ENCODE results near the gene SPAG9.

SPAG9 gene

GRCh38 chr17:51014129-51014528 lies 106.5 kb downstream of the SPAG9 start:
- H3K23ac ChIP-seq (ENCODE audit: low read depth, low read length, poor library complexity): no peak overlapping the region
- WGBS, 2 donors (ENCODE audit: extremely low coverage in 2 of 2, insufficient read length in 2 of 2, insufficient replicate concordance in 1 of 2): no CpG with 5 or more reads among the region's 3 CpGs
- no peak overlapping the region for H2BK15ac ChIP-seq (ENCODE audit: low read length)
- H3K4me1 ChIP-seq (ENCODE audit: control insufficient read depth in 2 of 2, insufficient read depth in 1 of 2, low read depth in 1 of 2, low read length in 2 of 2): peaks cover 5 to 8% of the 10 kb centered on the region in 2 donors
- H4K91ac ChIP-seq (ENCODE audit: low read depth, low read length, poor library complexity): no peak overlapping the region
- H3K79me1 ChIP-seq (ENCODE audit: low read depth, low read length): no peaks in the 10 kb centered on the region
- H3K27me3 ChIP-seq (ENCODE audit: control insufficient read depth in 3 of 3, insufficient read depth in 3 of 3, low read depth in 1 of 3, low read length in 3 of 3): no peaks in the 10 kb centered on the region
- DNase-seq (ENCODE audit: low spot score): no peak
- no peak overlapping the region for H3K18ac ChIP-seq (ENCODE audit: low read length)
- H2AK5ac ChIP-seq (ENCODE audit: low read depth, low read length): no peak overlapping the region
- no peak overlapping the region for H3K14ac ChIP-seq (ENCODE audit: low read length)
- H3K4me2 ChIP-seq (ENCODE audit: insufficient read depth, low read length, poor library complexity, severe bottlenecking): no peak overlapping the region
- H3K36me3 ChIP-seq (replicated peaks in 1 of 2; ENCODE audit: control insufficient read depth in 2 of 2, insufficient read depth in 2 of 2, low read length in 2 of 2): peaks cover 13 to 95% of the 10 kb centered on the region in 2 donors
- no peak overlapping the region for H2AFZ ChIP-seq (ENCODE audit: low read length)
- no peak overlapping the region for H3K4ac ChIP-seq (ENCODE audit: low read length)
- no peak overlapping the region for H3K4me3 ChIP-seq (ENCODE audit: low read length in 2 of 2)
- no peak overlapping the region for H2BK12ac ChIP-seq (ENCODE audit: low read length)
- H3K27ac ChIP-seq (replicated peaks; ENCODE audit: low read length): no peak overlapping the region
- no peak overlapping the region for H4K8ac ChIP-seq (ENCODE audit: low read depth, low read length)
- no peaks in the 10 kb centered on the region for H3K9me3 ChIP-seq (replicated peaks in 1 of 2; ENCODE audit: control insufficient read depth in 2 of 2, insufficient read depth in 1 of 2, low read depth in 1 of 2, low read length in 2 of 2)
- H3K9ac ChIP-seq (ENCODE audit: low read depth, low read length, poor library complexity): no peak overlapping the region
- no peak overlapping the region for H2BK5ac ChIP-seq (ENCODE audit: low read length)
- no peak overlapping the region for H2BK120ac ChIP-seq (ENCODE audit: low read depth, low read length)

- Histone ChIP-seq H3K79me1 (ENCODE audit: low read depth, low read length) (no peaks in the 10 kb centered on the region), H3K4me1 (ENCODE audit: control insufficient read depth in 2 of 2, insufficient read depth in 1 of 2, low read depth in 1 of 2, low read length in 2 of 2) (peaks cover 5 to 8% of the 10 kb centered on the region in 2 donors), H2BK15ac (ENCODE audit: low read length) (no peak overlapping the region), H3K4me3 (ENCODE audit: low read length in 2 of 2) (no peak overlapping the region), H4K91ac (ENCODE audit: low read depth, low read length, poor library complexity) (no peak overlapping the region), H3K23ac (ENCODE audit: low read depth, low read length, poor library complexity) (no peak overlapping the region), H3K18ac (ENCODE audit: low read length) (no peak overlapping the region), H3K9me3 (replicated peaks in 1 of 2; ENCODE audit: control insufficient read depth in 2 of 2, insufficient read depth in 1 of 2, low read depth in 1 of 2, low read length in 2 of 2) (no peaks in the 10 kb centered on the region), H3K9ac (ENCODE audit: low read depth, low read length, poor library complexity) (no peak overlapping the region), H2BK120ac (ENCODE audit: low read depth, low read length) (no peak overlapping the region), H2AK5ac (ENCODE audit: low read depth, low read length) (no peak overlapping the region), H3K4ac (ENCODE audit: low read length) (no peak overlapping the region), H4K8ac (ENCODE audit: low read depth, low read length) (no peak overlapping the region), H3K14ac (ENCODE audit: low read length) (no peak overlapping the region), H2BK12ac (ENCODE audit: low read length) (no peak overlapping the region), H3K36me3 (replicated peaks in 1 of 2; ENCODE audit: control insufficient read depth in 2 of 2, insufficient read depth in 2 of 2, low read length in 2 of 2) (peaks cover 9 to 95% of the 10 kb centered on the region in 2 donors), H2AFZ (ENCODE audit: low read length) (no peak overlapping the region), H2BK5ac (ENCODE audit: low read length) (no peak overlapping the region), H3K4me2 (ENCODE audit: insufficient read depth, low read length, poor library complexity, severe bottlenecking) (no peak overlapping the region), H3K27me3 (ENCODE audit: control insufficient read depth in 3 of 3, insufficient read depth in 3 of 3, low read depth in 1 of 3, low read length in 3 of 3) (no peaks in the 10 kb centered on the region), H3K27ac (replicated peaks; ENCODE audit: low read length) (no peak overlapping the region)
- DNase-seq (ENCODE audit: low spot score): no peak
- no CpG with 5 or more reads among the region's 2 CpGs for WGBS, 2 donors (ENCODE audit: extremely low coverage in 2 of 2, insufficient read length in 2 of 2, insufficient replicate concordance in 1 of 2)
Observed at GRCh38 chr17:51013322-51013721, 107.3 kb downstream of the SPAG9 start.

- Histone ChIP-seq H2BK5ac (ENCODE audit: low read length) (no peak overlapping the region), H2BK15ac (ENCODE audit: low read length) (no peak overlapping the region), H3K14ac (ENCODE audit: low read length) (no peak overlapping the region), H4K8ac (ENCODE audit: low read depth, low read length) (no peak overlapping the region), H3K9me3 (replicated peaks in 1 of 2; ENCODE audit: control insufficient read depth in 2 of 2, insufficient read depth in 1 of 2, low read depth in 1 of 2, low read length in 2 of 2) (no peaks in the 10 kb centered on the region), H3K27ac (replicated peaks; ENCODE audit: low read length) (no peak overlapping the region), H2BK120ac (ENCODE audit: low read depth, low read length) (no peak overlapping the region), H3K4me2 (ENCODE audit: insufficient read depth, low read length, poor library complexity, severe bottlenecking) (no peak overlapping the region), H2AK5ac (ENCODE audit: low read depth, low read length) (no peak overlapping the region), H3K36me3 (replicated peaks in 1 of 2; ENCODE audit: control insufficient read depth in 2 of 2, insufficient read depth in 2 of 2, low read length in 2 of 2) (peaks cover 9 to 96% of the 10 kb centered on the region in 2 donors), H3K79me1 (ENCODE audit: low read depth, low read length) (no peaks in the 10 kb centered on the region), H2BK12ac (ENCODE audit: low read length) (no peak overlapping the region), H2AFZ (ENCODE audit: low read length) (no peak overlapping the region), H4K91ac (ENCODE audit: low read depth, low read length, poor library complexity) (no peak overlapping the region), H3K18ac (ENCODE audit: low read length) (no peak overlapping the region), H3K4ac (ENCODE audit: low read length) (no peak overlapping the region), H3K27me3 (ENCODE audit: control insufficient read depth in 3 of 3, insufficient read depth in 3 of 3, low read depth in 1 of 3, low read length in 3 of 3) (no peaks in the 10 kb centered on the region), H3K9ac (ENCODE audit: low read depth, low read length, poor library complexity) (no peak overlapping the region), H3K4me3 (ENCODE audit: low read length in 2 of 2) (no peak overlapping the region), H3K4me1 (ENCODE audit: control insufficient read depth in 2 of 2, insufficient read depth in 1 of 2, low read depth in 1 of 2, low read length in 2 of 2) (peaks cover 5 to 8% of the 10 kb centered on the region in 2 donors), H3K23ac (ENCODE audit: low read depth, low read length, poor library complexity) (no peak overlapping the region)
- DNase-seq (ENCODE audit: low spot score): no peak
- WGBS, 2 donors (ENCODE audit: extremely low coverage in 2 of 2, insufficient read length in 2 of 2, insufficient replicate concordance in 1 of 2): no CpG with 5 or more reads among the region's 4 CpGs
Observed at GRCh38 chr17:51012538-51012937, 108.1 kb downstream of the SPAG9 start.

GRCh38 chr17:51010173-51010675 lies 110.4 kb downstream of the SPAG9 start:
- no peak overlapping the region for H4K8ac ChIP-seq (ENCODE audit: low read depth, low read length)
- H2BK15ac ChIP-seq (ENCODE audit: low read length): no peak overlapping the region
- H3K14ac ChIP-seq (ENCODE audit: low read length): no peak overlapping the region
- H2BK12ac ChIP-seq (ENCODE audit: low read length): no peak overlapping the region
- H2AFZ ChIP-seq (ENCODE audit: low read length): no peak overlapping the region
- no peak overlapping the region for H2AK5ac ChIP-seq (ENCODE audit: low read depth, low read length)
- no peak overlapping the region for H3K9ac ChIP-seq (ENCODE audit: low read depth, low read length, poor library complexity)
- H3K9me3 ChIP-seq (replicated peaks in 1 of 2; ENCODE audit: control insufficient read depth in 2 of 2, insufficient read depth in 1 of 2, low read depth in 1 of 2, low read length in 2 of 2): no peaks in the 10 kb centered on the region
- no peaks in the 10 kb centered on the region for H3K79me1 ChIP-seq (ENCODE audit: low read depth, low read length)
- no peak for DNase-seq (ENCODE audit: low spot score)
- no peak overlapping the region for H3K4me3 ChIP-seq (ENCODE audit: low read length in 2 of 2)
- no peak overlapping the region for H3K27ac ChIP-seq (replicated peaks; ENCODE audit: low read length)
- no peak overlapping the region for H3K18ac ChIP-seq (ENCODE audit: low read length)
- H2BK120ac ChIP-seq (ENCODE audit: low read depth, low read length): no peak overlapping the region
- H3K4me1 ChIP-seq (ENCODE audit: control insufficient read depth in 2 of 2, insufficient read depth in 1 of 2, low read depth in 1 of 2, low read length in 2 of 2): peaks cover 2 to 4% of the 10 kb centered on the region in 2 donors
- no CpG with 5 or more reads among the region's 1 CpG for WGBS, 2 donors (ENCODE audit: extremely low coverage in 2 of 2, insufficient read length in 2 of 2, insufficient replicate concordance in 1 of 2)
- no peak overlapping the region for H2BK5ac ChIP-seq (ENCODE audit: low read length)
- H3K4me2 ChIP-seq (ENCODE audit: insufficient read depth, low read length, poor library complexity, severe bottlenecking): no peak overlapping the region
- no peak overlapping the region for H3K4ac ChIP-seq (ENCODE audit: low read length)
- no peaks in the 10 kb centered on the region for H3K27me3 ChIP-seq (ENCODE audit: control insufficient read depth in 3 of 3, insufficient read depth in 3 of 3, low read depth in 1 of 3, low read length in 3 of 3)
- H3K23ac ChIP-seq (ENCODE audit: low read depth, low read length, poor library complexity): no peak overlapping the region
- H3K36me3 ChIP-seq (replicated peaks in 1 of 2; ENCODE audit: control insufficient read depth in 2 of 2, insufficient read depth in 2 of 2, low read length in 2 of 2): peaks cover 10 to 97% of the 10 kb centered on the region in 2 donors
- no peak overlapping the region for H4K91ac ChIP-seq (ENCODE audit: low read depth, low read length, poor library complexity)
